Heart left ventricle (tissue), 16 donors: ENCODE measurements around the gene PDE9A. TPM values are rescaled to one million over a fixed set of nuclear protein-coding genes. Genes with fewer than 3 reads are reported as not detected.

Experiments used
- ATAC-seq, 4 donors: fragments of 200-7000 bp; cut with Tn5 transposase; one replicate each; pipeline ENCODE4 v1.9.1; 2020 to 2022; ENCODE audit warnings: moderate library complexity in 4 of 4, mild to moderate bottlenecking in 3 of 4, moderate number of reproducible peaks in 1 of 4
- DNase-seq, 5 donors: peaks; one replicate each; pipeline ENCODE4 v3.0.0-alpha.2; 2020
- H3K27ac ChIP-seq, 12 donors: fragments of 200-600 bp; sonication (generic) in 4 of 12; one replicate each; pipeline versions ENCODE4 v1.5.0 to v1.8.0; 2016 to 2022; ENCODE audit warnings: mild to moderate bottlenecking in 2 of 12
- H3K27me3 ChIP-seq, 9 donors: fragments of 200-600 bp; sonication (generic) in 2 of 9; one replicate each; pipeline versions ENCODE4 v1.5.1 to v1.8.0; 2016 to 2022; ENCODE audit warnings: mild to moderate bottlenecking in 3 of 9
- H3K36me3 ChIP-seq, 9 donors: fragments of 200-600 bp; sonication (generic) in 2 of 9; one replicate each; pipeline versions ENCODE4 v1.5.0 to v1.8.0; 2018 to 2022; ENCODE audit warnings: mild to moderate bottlenecking in 2 of 9
- H3K4me1 ChIP-seq, 12 donors: fragments of 200-600 bp; sonication (generic) in 4 of 12; one replicate each; pipeline versions ENCODE4 v1.5.0 to v1.8.0; 2016 to 2022; ENCODE audit warnings: mild to moderate bottlenecking in 3 of 12
- H3K4me3 ChIP-seq, 12 donors: fragments of 200-600 bp; sonication (generic) in 4 of 12; one replicate each; pipeline versions ENCODE4 v1.5.0 to v1.8.0; 2017 to 2022; ENCODE audit warnings: mild to moderate bottlenecking in 9 of 12, moderate library complexity in 4 of 12
- H3K9me3 ChIP-seq, 12 donors: fragments of 200-600 bp; sonication (generic) in 4 of 12; one replicate each; pipeline versions ENCODE4 v1.5.0 to v1.8.0; 2016 to 2022; ENCODE audit warnings: mild to moderate bottlenecking in 1 of 12
- CTCF ChIP-seq, 12 donors: fragments of 200-600 bp; sonication (generic) in 4 of 12; IDR thresholded peaks; one replicate each; pipeline versions ENCODE4 v1.5.0 to v1.8.0; 2018 to 2022; ENCODE audit warnings: antibody characterized with exemption in 12 of 12, mild to moderate bottlenecking in 5 of 12
- POLR2A ChIP-seq, 2 donors: fragments of 450-650 bp; IDR thresholded peaks; one replicate each; pipeline ENCODE4 v1.6.1; 2017; ENCODE audit warnings: antibody characterized with exemption in 2 of 2, mild to moderate bottlenecking in 2 of 2, moderate library complexity in 2 of 2
- WGBS, 4 donors: extraction: QIAGEN DNeasy Blood & Tissue Kit in 2 of 4; methylation state at CpG; one replicate each; pipeline versions ENCODE4 v1.1.5 to v1.1.7; 2013 to 2018; 5-methylcytosine and 5-hydroxymethylcytosine counted together
- intact Hi-C, 10 donors: fragments of 100-400 bp; cut with DNase I; formaldehyde crosslinking; loops; one replicate each; pipeline versions ENCODE4 v1.11.1 to v1.14.2; 2022
- polyA plus RNA-seq, 2 donors: library from polyadenylated mRNA; stranded (reverse); fragments of 200-250 nt; gene quantifications; one replicate each; pipeline ENCODE4 v1.2.3, GENCODE V29; 2013
- total RNA-seq, 9 donors: library from RNA; depleted of rRNA in 2 of 9; stranded (reverse); fragments of >200 nt in 2 of 9; fragmentation: NEBNext Ultra II Directional in 3 of 9; extraction: Animal tissue kit (Norgen Biotek cat#: 25700) in 3 of 9; gene quantifications; one replicate each; pipeline versions ENCODE4 v1.1.0 to v1.2.4, GENCODE V29; 2016 to 2023
- donor health status: ischemic (EF 13 %, LVEDD 7.1; RV severe dilation, severe dysfunction).
- donor health status: healthy with polysubstance abuse.
- donor health status: DM: no; HTN: yes; CAD: no.
- donor health status: DM: no; HTN: no; CAD: no.
- donor health status: ischemic (EF 25% LVEDD 6.9; RV normal size, moderate dysfunction).
- donor health status: ischemic (EF 25% LVEDD 5.7; RV mildly dilated, moderate dysfunction).
- donor health status: healthy.
- donor health status: DM: yes; HTN: yes; CAD: no.
- donor health status: ischemic (EF 35%, LVEDD 5.7; RV mildly dilated, moderate dysfunction).
- donor health status: nonischemic (EF 11% LVEDD 7.7; RV severe dilation, severe dysfunction).
- donor health status: DM: yes; HTN: yes; CAD: no.
- donor health status: PGD.
- donor health status: ischemic (EF 29% LVEDD 5.4; RV normal size, mild dysfunction).
- donor health status: nonischemic (EF 23%, LVEDD 6.1; RV moderate dilation, normal function).

The PDE9A gene
- total and polyA plus RNA-seq, 11 donors = 1.5 to 4.0 (median 3.1) TPM

- H3K4me1 ChIP-seq = no peaks in the 10 kb centered on the region
- intact Hi-C loops = no loop called here
- H3K9me3 ChIP-seq = peaks cover 0 to 32% (median 11%) of the 10 kb centered on the region in 12 donors
- no peaks in the 10 kb centered on the region for H3K27me3 ChIP-seq
- no peaks in the 10 kb centered on the region for H3K36me3 ChIP-seq
- no peak for ATAC-seq
- H3K4me3 ChIP-seq = no peak overlapping the region
- 92 to 100% (median 97%) methylated on average over 1 to 2 of the region's 2 CpGs for WGBS, 4 donors
- no peak overlapping the region for H3K27ac ChIP-seq
- no peak for DNase-seq
- TF ChIP-seq CTCF (IDR thresholded peaks at IDR 0.05) (no peak), POLR2A (IDR thresholded peaks at IDR 0.05) (no peak)
Measured at GRCh38 chr21:42609811-42610210, 43.6 kb upstream of the PDE9A start.

DNA sequence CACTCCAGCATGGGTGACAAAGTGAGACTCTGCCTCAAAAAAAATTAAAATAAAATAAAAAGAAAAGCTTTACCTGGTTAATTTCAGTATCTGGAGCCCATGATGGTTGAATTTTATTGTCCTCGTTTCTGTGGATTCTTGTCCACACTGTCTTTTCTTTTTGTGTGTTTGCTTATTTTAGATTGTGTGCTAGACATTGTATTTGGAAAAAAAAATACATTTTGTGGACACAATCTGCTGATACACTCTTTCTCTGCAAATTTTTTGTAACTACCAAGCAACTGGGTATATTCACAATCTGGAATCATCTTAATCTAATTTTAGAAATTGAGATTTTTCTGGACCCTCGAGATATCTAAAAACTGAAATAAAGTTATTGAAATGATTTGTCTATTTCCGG is 41.6 kb upstream of the PDE9A start:
- Histone ChIP-seq H3K9me3 (peaks cover 0 to 22% (median 5%) of the 10 kb centered on the region in 12 donors), H3K27me3 (peaks cover 0 to 8% (median 6%) of the 10 kb centered on the region in 9 donors), H3K4me1 (peaks cover 0 to 4% (median 0%) of the 10 kb centered on the region in 12 donors), H3K4me3 (no peak overlapping the region), H3K27ac (no peak overlapping the region), H3K36me3 (no peaks in the 10 kb centered on the region)
- ATAC-seq (no peak), DNase-seq (no peak)
- intact Hi-C loops = no loop called here
- 86 to 92% (median 88%) methylated on average over 3 of the region's 3 CpGs for WGBS, 4 donors
- no peak for TF ChIP-seq POLR2A (IDR thresholded peaks at IDR 0.05)
- no peak for TF ChIP-seq CTCF (IDR thresholded peaks at IDR 0.05)

GRCh38 chr21:42612390-42612789 is 41.0 kb upstream of the PDE9A start:
- ATAC-seq = no peak
- H3K4me1 ChIP-seq = peaks cover 0 to 8% (median 0%) of the 10 kb centered on the region in 12 donors
- TF ChIP-seq CTCF (IDR thresholded peaks at IDR 0.05) (no peak), POLR2A (IDR thresholded peaks at IDR 0.05) (no peak)
- H3K4me3 ChIP-seq = no peak overlapping the region
- peaks cover 0 to 22% (median 5%) of the 10 kb centered on the region in 12 donors for H3K9me3 ChIP-seq
- peaks cover under 1 to 13% (median 11%) of the 10 kb centered on the region in 9 donors for H3K27me3 ChIP-seq
- intact Hi-C loops = no loop called here
- no peaks in the 10 kb centered on the region for H3K36me3 ChIP-seq
- WGBS, 4 donors = 80 to 93% (median 87%) methylated on average over 1 of the region's 1 CpG
- DNase-seq = no peak
- no peak overlapping the region for H3K27ac ChIP-seq

DNA sequence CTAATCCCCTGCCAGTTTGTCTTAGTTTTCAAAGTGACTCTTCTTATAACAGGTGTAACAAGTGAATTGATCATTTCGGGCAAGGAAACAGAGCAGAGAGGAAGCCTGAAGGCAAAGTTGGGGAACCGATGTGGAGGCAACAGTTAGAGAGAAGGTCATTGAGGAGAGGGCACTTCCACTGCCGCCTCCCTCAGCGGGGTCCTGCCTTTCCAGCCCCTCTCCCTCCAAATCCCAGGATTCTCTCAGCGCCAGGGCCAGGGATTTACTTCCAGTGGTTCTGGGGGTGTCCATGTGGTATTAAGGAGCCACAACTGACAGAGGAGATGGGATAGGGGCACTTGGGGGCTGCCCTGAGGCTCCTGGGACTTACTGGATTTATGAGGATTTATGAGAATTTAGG is 39.7 kb upstream of the PDE9A start:
- intact Hi-C loops = no loop called here

More for the DNA sequence above, 39.7 kb upstream of the PDE9A start:
- no peak for DNase-seq
- peaks cover 12 to 25% (median 22%) of the 10 kb centered on the region in 9 donors for H3K27me3 ChIP-seq
- no peak for ATAC-seq
- H3K4me1 ChIP-seq = peaks cover 0 to 8% (median 0%) of the 10 kb centered on the region in 12 donors
- 88 to 94% (median 90%) methylated on average over 5 of the region's 5 CpGs for WGBS, 4 donors
- no peaks in the 10 kb centered on the region for H3K36me3 ChIP-seq
- H3K4me3 ChIP-seq = no peak overlapping the region
- peaks cover 0 to 22% (median 5%) of the 10 kb centered on the region in 12 donors for H3K9me3 ChIP-seq
- no peak overlapping the region for H3K27ac ChIP-seq
- TF ChIP-seq CTCF (IDR thresholded peaks at IDR 0.05) = no peak
- no peak for TF ChIP-seq POLR2A (IDR thresholded peaks at IDR 0.05)
